Astrocyte of the cerebellum (primary cell): ENCODE results near the gene ACAN.

Source experiments
- DNase-seq: peaks from one replicate; pipeline ENCODE4 v3.0.0-alpha.2; 2011; ENCODE audit warnings: low read depth
- H3K4me3 ChIP-seq: 2 replicates; pipeline ENCODE4 v1.5.1; 2011; ENCODE audit warnings: mild to moderate bottlenecking, low read depth, low read length, moderate library complexity
- in situ Hi-C: cut with HindIII; loops from 2 replicates; pipeline ENCODE4 v1.10.0; 2017; ENCODE audit warnings: low sequenced_read_pairs
- TF ChIP-seq, protein P1 (sequence below): IDR thresholded peaks from 2 replicates; pipeline ENCODE4 v1.5.1; 2012; ENCODE audit warnings: low read length, low read depth, moderate library complexity, mild to moderate bottlenecking; ENCODE audit errors: missing control alignments

Gene ACAN

DNA sequence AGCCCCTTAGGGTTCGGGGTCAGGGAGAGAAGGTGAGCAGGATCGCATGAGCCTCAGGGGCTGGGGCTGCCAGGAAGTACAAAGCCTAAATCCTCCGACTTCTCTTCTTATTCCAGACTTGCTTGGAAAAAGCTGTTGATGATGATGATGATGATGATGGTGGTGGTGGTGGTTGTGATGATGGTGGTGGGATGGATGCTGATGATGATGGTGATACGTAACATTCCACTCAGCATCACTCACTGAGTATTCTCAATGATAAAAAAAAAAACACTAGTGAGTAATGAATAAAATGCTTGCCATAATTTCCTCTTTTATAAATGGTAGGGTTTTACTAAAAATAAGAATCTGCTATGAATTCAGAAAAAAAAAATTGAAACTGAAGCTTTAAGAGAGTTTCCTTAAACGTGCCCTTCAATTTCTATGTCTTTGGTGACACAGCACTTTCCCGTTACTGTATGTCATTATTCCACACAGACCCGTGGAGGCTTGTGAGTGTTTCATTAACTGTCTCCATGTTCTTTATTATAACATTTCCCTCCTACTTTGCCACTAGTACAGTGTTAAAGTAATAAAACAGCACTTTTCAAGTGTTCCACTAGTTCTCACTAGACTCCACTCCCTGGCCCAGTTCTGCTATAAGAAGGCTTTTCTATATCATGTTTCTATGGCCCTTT, 5.4 kb upstream of the ACAN start:
- H3K4me3 ChIP-seq = no peak overlapping the region
- no peak for DNase-seq
- TF ChIP-seq, protein P1, sequence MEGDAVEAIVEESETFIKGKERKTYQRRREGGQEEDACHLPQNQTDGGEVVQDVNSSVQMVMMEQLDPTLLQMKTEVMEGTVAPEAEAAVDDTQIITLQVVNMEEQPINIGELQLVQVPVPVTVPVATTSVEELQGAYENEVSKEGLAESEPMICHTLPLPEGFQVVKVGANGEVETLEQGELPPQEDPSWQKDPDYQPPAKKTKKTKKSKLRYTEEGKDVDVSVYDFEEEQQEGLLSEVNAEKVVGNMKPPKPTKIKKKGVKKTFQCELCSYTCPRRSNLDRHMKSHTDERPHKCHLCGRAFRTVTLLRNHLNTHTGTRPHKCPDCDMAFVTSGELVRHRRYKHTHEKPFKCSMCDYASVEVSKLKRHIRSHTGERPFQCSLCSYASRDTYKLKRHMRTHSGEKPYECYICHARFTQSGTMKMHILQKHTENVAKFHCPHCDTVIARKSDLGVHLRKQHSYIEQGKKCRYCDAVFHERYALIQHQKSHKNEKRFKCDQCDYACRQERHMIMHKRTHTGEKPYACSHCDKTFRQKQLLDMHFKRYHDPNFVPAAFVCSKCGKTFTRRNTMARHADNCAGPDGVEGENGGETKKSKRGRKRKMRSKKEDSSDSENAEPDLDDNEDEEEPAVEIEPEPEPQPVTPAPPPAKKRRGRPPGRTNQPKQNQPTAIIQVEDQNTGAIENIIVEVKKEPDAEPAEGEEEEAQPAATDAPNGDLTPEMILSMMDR = no peak
- in situ Hi-C loops = no loop called here

DNA sequence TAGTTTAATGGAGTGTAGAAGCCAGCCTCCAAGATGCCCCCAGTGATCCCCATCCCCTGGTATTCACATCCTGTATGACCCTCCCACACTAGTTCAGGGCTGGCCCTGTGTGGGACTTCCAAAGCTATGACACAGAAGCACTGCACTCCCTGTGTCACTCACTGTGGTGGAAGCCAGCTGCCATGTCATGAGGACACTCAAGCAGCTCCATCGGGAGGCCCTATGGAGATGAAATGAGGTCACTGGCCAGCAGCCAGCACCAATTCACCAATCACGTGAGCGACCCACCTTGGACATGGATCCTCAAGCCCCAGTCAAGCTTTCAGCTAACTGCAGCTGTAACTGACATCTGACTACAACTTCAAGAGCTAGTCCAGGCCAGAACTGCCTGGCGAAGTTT, 3.9 kb upstream of the ACAN start:
- in situ Hi-C loops = no loop called here
- H3K4me3 ChIP-seq = no peak overlapping the region
- TF ChIP-seq, protein P1 = no peak
- DNase-seq = no peak

GRCh38 chr15:88800026-88800425, 3.2 kb upstream of the ACAN start:
- in situ Hi-C loops = no loop called here
- no peak for DNase-seq
- TF ChIP-seq, protein P1 = no peak

DNA sequence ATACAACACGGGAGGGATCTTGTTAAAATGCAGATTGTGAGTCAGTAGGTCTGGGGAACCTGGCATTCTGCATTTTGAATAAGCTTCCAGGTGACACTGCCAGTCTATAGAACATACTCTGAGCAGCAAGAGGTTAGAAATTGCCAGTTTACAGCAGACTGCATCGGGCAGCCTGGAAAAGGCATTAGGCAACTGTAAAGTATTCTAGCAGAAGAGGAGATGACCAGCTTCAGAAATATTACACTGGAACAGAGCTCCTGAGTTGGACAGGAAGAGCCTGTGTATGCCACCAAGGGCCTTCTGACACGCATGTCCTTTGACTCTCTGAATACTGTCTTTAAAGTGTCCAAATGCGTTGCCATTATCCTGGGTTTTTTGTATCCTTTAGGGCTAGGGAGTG, 2.5 kb upstream of the ACAN start:
- no peak overlapping the region for H3K4me3 ChIP-seq

More at GRCh38 chr15:88800026-88800425, 3.2 kb upstream of the ACAN start:
- no peak overlapping the region for H3K4me3 ChIP-seq

GRCh38 chr15:88802250-88802990, 816 bp upstream of the ACAN start:
- DNase-seq = no peak
- in situ Hi-C loops = no loop called here
- TF ChIP-seq, protein P1 = no peak
- H3K4me3 ChIP-seq = peak overlapping the region; percentile 16

More for the DNA sequence above, 2.5 kb upstream of the ACAN start:
- no peak for DNase-seq
- in situ Hi-C loops = no loop called here
- TF ChIP-seq, protein P1 = no peak

DNA sequence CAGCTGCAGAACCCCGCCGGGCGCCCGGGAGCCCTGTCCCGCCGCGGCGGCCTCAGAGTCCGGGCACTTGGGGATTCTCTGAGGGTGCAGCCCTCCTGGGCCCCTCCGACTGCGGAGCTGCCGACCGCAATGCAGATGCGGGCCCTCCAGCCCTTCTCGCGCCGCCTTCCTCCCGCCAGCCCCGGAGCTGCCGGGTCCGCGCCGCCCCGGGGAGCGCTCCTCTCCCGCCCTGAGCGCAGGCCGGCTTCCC, 320 bp upstream of the ACAN start:
- TF ChIP-seq, protein P1 = no peak
- in situ Hi-C loops = no loop called here
- no peak for DNase-seq
- peak overlapping the region; percentile 16 for H3K4me3 ChIP-seq
